ENCODE data around the gene CD8A. TPM values are rescaled to one million over a fixed set of nuclear protein-coding genes. Genes with fewer than 3 reads are reported as not detected.

The CD8A gene
- polyA plus RNA-seq, 3 donors: 0.03 to 1.1 (median 0.88) TPM

GRCh38 chr2:86775338-86775737 lies 15.4 kb downstream of the CD8A start:
- Mint-ChIP-seq H3K27ac (no peak overlapping the region), H3K36me3 (peaks cover 60 to 65% of the 10 kb centered on the region in 2 donors), H3K9me3 (no peaks in the 10 kb centered on the region), H3K4me3 (no peak overlapping the region), H3K4me1 (no peaks in the 10 kb centered on the region), H3K27me3 (ENCODE audit: low read depth in 3 of 3) (peaks cover 0 to 2% (median 0%) of the 10 kb centered on the region in 3 donors)
- Histone ChIP-seq H3K9ac (ENCODE audit: insufficient read depth, low read length, poor library complexity, severe bottlenecking) (no peak overlapping the region), H4K20me1 (ENCODE audit: insufficient read depth, low read length) (peaks cover under 1% of the 10 kb centered on the region), H3K27ac (ENCODE audit: low read depth in 1 of 2, low read length in 2 of 2) (no peak overlapping the region), H3K4me2 (replicated peaks; ENCODE audit: extremely low read depth, low read length, poor library complexity, severe bottlenecking) (no peak overlapping the region), H3K36me3 (replicated peaks in 1 of 2; ENCODE audit: control insufficient read depth in 1 of 2, insufficient read depth in 2 of 2, low read length in 2 of 2) (peaks cover 51 to 70% of the 10 kb centered on the region in 2 donors), H3K4me1 (ENCODE audit: control insufficient read depth in 1 of 2, insufficient read depth in 2 of 2, low read length in 2 of 2) (no peaks in the 10 kb centered on the region), H3K9me3 (replicated peaks in 1 of 2; ENCODE audit: control insufficient read depth in 1 of 2, insufficient read depth in 1 of 2, low read length in 2 of 2) (no peaks in the 10 kb centered on the region), H2AFZ (ENCODE audit: insufficient read depth, low read depth, low read length, poor library complexity, severe bottlenecking) (no peak overlapping the region), H3K79me2 (ENCODE audit: insufficient read depth, low read length) (no peaks in the 10 kb centered on the region), H3K27me3 (ENCODE audit: control insufficient read depth in 2 of 2, insufficient read depth in 2 of 2, low read length in 2 of 2) (no peaks in the 10 kb centered on the region), H3K4me3 (replicated peaks in 1 of 3; ENCODE audit: low read depth in 2 of 3, low read length in 3 of 3) (no peak overlapping the region)
- TF ChIP-seq CTCF (IDR thresholded peaks at IDR 0.05): no peak
- intact Hi-C loops (cut with micrococcal nuclease): no loop called here
- WGBS (ENCODE audit: insufficient coverage): 64% methylated on average over 2 of the region's 4 CpGs
- no peak for DNase-seq

GRCh38 chr2:86774862-86775261 lies 15.9 kb downstream of the CD8A start:
- 100% methylated on average over 3 of the region's 5 CpGs for WGBS (ENCODE audit: insufficient coverage)
- Mint-ChIP-seq H3K4me1 (no peaks in the 10 kb centered on the region), H3K4me3 (no peak overlapping the region), H3K27me3 (ENCODE audit: low read depth in 3 of 3) (no peaks in the 10 kb centered on the region), H3K27ac (no peak overlapping the region), H3K36me3 (peaks cover 65 to 69% of the 10 kb centered on the region in 2 donors), H3K9me3 (no peaks in the 10 kb centered on the region)
- Histone ChIP-seq H3K4me2 (replicated peaks; ENCODE audit: extremely low read depth, low read length, poor library complexity, severe bottlenecking) (no peak overlapping the region), H3K9ac (ENCODE audit: insufficient read depth, low read length, poor library complexity, severe bottlenecking) (no peak overlapping the region), H3K4me1 (ENCODE audit: control insufficient read depth in 1 of 2, insufficient read depth in 2 of 2, low read length in 2 of 2) (no peaks in the 10 kb centered on the region), H3K27ac (ENCODE audit: low read depth in 1 of 2, low read length in 2 of 2) (no peak overlapping the region), H3K27me3 (ENCODE audit: control insufficient read depth in 2 of 2, insufficient read depth in 2 of 2, low read length in 2 of 2) (no peaks in the 10 kb centered on the region), H4K20me1 (ENCODE audit: insufficient read depth, low read length) (peaks cover 6% of the 10 kb centered on the region), H3K4me3 (replicated peaks in 1 of 3; ENCODE audit: low read depth in 2 of 3, low read length in 3 of 3) (no peak overlapping the region), H3K79me2 (ENCODE audit: insufficient read depth, low read length) (no peaks in the 10 kb centered on the region), H3K9me3 (replicated peaks in 1 of 2; ENCODE audit: control insufficient read depth in 1 of 2, insufficient read depth in 1 of 2, low read length in 2 of 2) (no peaks in the 10 kb centered on the region), H2AFZ (ENCODE audit: insufficient read depth, low read depth, low read length, poor library complexity, severe bottlenecking) (no peak overlapping the region), H3K36me3 (replicated peaks in 1 of 2; ENCODE audit: control insufficient read depth in 1 of 2, insufficient read depth in 2 of 2, low read length in 2 of 2) (peaks cover 56 to 75% of the 10 kb centered on the region in 2 donors)
- intact Hi-C loops (cut with micrococcal nuclease): no loop called here
- no peak for DNase-seq
- no peak for TF ChIP-seq CTCF (IDR thresholded peaks at IDR 0.05)
